GM23248 (cell line): ENCODE measurements around the gene NBEAL2. TPM values are rescaled to one million over a fixed set of nuclear protein-coding genes. Genes with fewer than 3 reads are reported as not detected.

Experiments
- DNase-seq: peaks from one replicate; pipeline ENCODE4 v3.0.0-alpha.2; 2015
- H2AFZ ChIP-seq: fragments of 200-600 bp; sonication (generic); 2 replicates; pipeline ENCODE4 v1.6.1; 2016; ENCODE audit warnings: antibody characterized with exemption
- H3F3A ChIP-seq: fragments of 200-600 bp; sonication (generic); 2 replicates; pipeline ENCODE4 v1.6.1; 2016; ENCODE audit warnings: mild to moderate bottlenecking, antibody characterized with exemption, mixed run types; ENCODE audit not compliant: insufficient read depth
- H3K27ac ChIP-seq: fragments of 200-600 bp; sonication (generic); 2 replicates; pipeline ENCODE4 v1.5.1; 2016; ENCODE audit warnings: mild to moderate bottlenecking
- H3K27me3 ChIP-seq: fragments of 200-600 bp; sonication (generic); replicated peaks from 2 replicates; pipeline ENCODE4 v1.6.1; 2016; ENCODE audit warnings: mild to moderate bottlenecking; ENCODE audit not compliant: insufficient read depth
- H3K36me3 ChIP-seq: fragments of 200-600 bp; sonication (generic); 2 replicates; pipeline ENCODE4 v1.6.1; 2016; ENCODE audit warnings: low read depth, mild to moderate bottlenecking
- H3K4me1 ChIP-seq: fragments of 200-600 bp; sonication (generic); 2 replicates; pipeline ENCODE4 v1.6.1; 2016; ENCODE audit warnings: mild to moderate bottlenecking; ENCODE audit not compliant: insufficient read depth
- H3K4me2 ChIP-seq: fragments of 200-600 bp; sonication (generic); one replicate; pipeline ENCODE4 v1.6.1; 2016; ENCODE audit warnings: mild to moderate bottlenecking; ENCODE audit not compliant: unreplicated experiment
- H3K4me3 ChIP-seq: fragments of 200-600 bp; sonication (generic); 2 replicates; pipeline ENCODE4 v1.5.1; 2016; ENCODE audit warnings: mild to moderate bottlenecking
- H3K79me2 ChIP-seq: fragments of 200-600 bp; sonication (generic); 2 replicates; pipeline ENCODE4 v1.6.1; 2016; ENCODE audit warnings: mild to moderate bottlenecking; ENCODE audit not compliant: insufficient read depth
- H3K9ac ChIP-seq: fragments of 200-600 bp; sonication (generic); 2 replicates; pipeline ENCODE4 v1.6.1; 2016; ENCODE audit warnings: mild to moderate bottlenecking
- H3K9me2 ChIP-seq: fragments of 200-600 bp; sonication (generic); 2 replicates; pipeline ENCODE4 v1.6.1; 2016; ENCODE audit warnings: mixed run types, mild to moderate bottlenecking, moderate library complexity; ENCODE audit not compliant: insufficient read depth
- H3K9me3 ChIP-seq: fragments of 200-600 bp; sonication (generic); one replicate; pipeline ENCODE4 v1.6.1; 2017; ENCODE audit warnings: low read depth
- H4K20me1 ChIP-seq: fragments of 200-600 bp; sonication (generic); 2 replicates; pipeline ENCODE4 v1.6.0; 2016; ENCODE audit not compliant: insufficient read depth
- EZH2 ChIP-seq: fragments of 200-600 bp; sonication (generic); IDR thresholded peaks from 2 replicates; pipeline ENCODE4 v1.6.1; 2018; ENCODE audit warnings: antibody characterized with exemption, mild to moderate bottlenecking; ENCODE audit not compliant: insufficient read depth, poor library complexity, severe bottlenecking
- EZH2phosphoT487 ChIP-seq: fragments of 200-600 bp; sonication (generic); IDR thresholded peaks from 2 replicates; pipeline ENCODE4 v1.6.1; 2018; ENCODE audit warnings: antibody characterized with exemption, moderate library complexity, mild to moderate bottlenecking, low read depth; ENCODE audit not compliant: insufficient read depth
- WGBS, 2 experiments: methylation state at CpG; one replicate each; pipeline ENCODE4 v1.1.6; 2015 to 2017; ENCODE audit warnings: low lambda C conversion rate in 2 of 2, low coverage in 1 of 2; ENCODE audit errors: missing lambda C conversion rate in 2 of 2; 5-methylcytosine and 5-hydroxymethylcytosine counted together
- in situ Hi-C: fragments of 300-500 bp; cut with MboI; formaldehyde crosslinking; loops from 2 replicates; pipeline ENCODE4 v1.15.0; 2020
- polyA plus RNA-seq: library from polyadenylated mRNA; unstranded; fragments of >200 nt; fragmentation: Nextera tagmentation; extraction: Ambion mirVana; gene quantifications from 2 replicates; pipeline ENCODE4 v1.2.1, GENCODE V29; 2016
- total RNA-seq: library from RNA; depleted of rRNA; stranded (reverse); fragments of >200 nt; shearing (Covaris generic); gene quantifications from 2 replicates; pipeline ENCODE4 v1.2.3, GENCODE V29; 2014

Gene NBEAL2
- total and polyA plus RNA-seq, 2 experiments from 2014 or later: 0.94 to 2.8 TPM

DNA sequence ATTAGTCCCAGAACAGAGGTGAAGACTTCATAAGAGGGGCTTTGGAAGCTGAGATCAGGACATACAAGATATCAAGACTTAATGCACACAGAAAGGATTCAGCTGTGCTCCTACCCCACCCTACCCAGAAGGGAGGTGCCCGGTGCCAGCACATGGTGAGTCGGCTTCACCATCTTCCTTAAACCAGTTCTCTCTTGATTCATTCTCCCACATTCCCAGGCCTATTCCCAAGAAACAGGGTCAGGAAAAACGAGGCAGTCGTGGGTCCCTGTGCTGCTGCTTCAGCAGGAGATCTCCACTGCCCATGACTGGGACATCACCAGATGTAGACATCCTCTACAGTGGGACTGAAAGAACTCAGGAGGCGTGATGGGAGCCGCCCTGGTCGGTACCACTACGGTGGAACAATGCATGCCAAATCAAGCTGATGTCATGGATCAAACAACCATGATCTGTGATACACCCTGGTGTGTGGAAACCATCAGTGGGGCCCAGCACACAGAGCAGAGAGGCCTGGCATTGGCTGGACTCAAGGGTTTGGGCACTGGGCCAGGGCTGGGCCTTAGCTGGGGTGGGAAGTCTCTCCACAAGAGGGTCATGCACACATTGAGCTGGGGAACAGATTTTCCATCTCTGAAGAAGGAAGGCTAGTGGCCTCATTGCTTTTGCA, 44.8 kb upstream of the NBEAL2 start:
- H3K79me2 ChIP-seq: peaks cover 84% of the 10 kb centered on the region
- 0 out of 2 replicates have a peak, but pooled peaks cover 3% of the 10 kb centered on the region for H4K20me1 ChIP-seq
- peak overlapping the region; percentile 98 for H3K27ac ChIP-seq

DNA sequence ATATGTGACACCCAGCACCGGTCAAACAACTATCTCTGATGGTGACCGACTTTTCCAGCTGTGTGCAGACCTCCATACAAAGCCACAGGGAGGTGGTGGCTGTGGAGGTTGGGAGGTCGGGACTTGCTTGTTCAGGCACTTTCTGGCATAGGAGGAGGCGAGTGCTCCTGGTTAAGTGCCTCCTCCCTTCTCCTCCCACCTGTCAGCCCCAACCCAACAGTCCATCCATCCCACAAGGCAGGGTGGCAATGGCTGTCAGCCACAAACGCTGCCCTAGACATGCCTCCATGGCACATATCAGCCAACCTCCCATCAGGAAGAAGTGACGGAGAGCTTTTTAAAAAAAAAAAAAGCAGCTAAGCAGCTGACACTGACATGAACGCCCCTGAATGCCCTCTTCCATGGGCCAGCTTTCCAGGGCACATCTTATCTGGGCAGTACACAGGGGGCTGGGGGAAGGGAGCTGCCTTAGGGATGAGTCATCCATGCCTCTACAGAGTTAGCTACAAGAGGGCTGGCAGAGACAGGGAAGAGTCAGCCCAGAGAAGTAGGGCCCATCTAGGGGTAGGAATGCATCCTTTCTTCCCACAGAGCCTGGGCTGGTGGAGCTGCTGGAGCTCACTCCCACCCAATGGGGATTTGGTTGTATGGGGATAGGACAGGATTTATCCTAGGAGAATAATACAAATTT, 44.2 kb upstream of the NBEAL2 start:
- DNase-seq: peak; percentile 98
- Histone ChIP-seq H3K36me3 (no peaks in the 10 kb centered on the region), H4K20me1 (0 out of 2 replicates have a peak, but pooled peaks cover 3% of the 10 kb centered on the region), H3K9me3 (no peaks in the 10 kb centered on the region), H3K4me1 (peaks cover 57% of the 10 kb centered on the region), H3F3A (peaks cover 33% of the 10 kb centered on the region), H3K9ac (peak overlapping the region; percentile 75), H3K27ac (peak overlapping the region; percentile 98), H3K79me2 (peaks cover 86% of the 10 kb centered on the region), H3K9me2 (no peaks in the 10 kb centered on the region), H3K27me3 (no peaks in the 10 kb centered on the region), H2AFZ (no peak overlapping the region), H3K4me3 (0 out of 2 replicates have a peak overlapping the region, but pooled peaks have one; percentile 20), H3K4me2 (peak overlapping the region; percentile 71)
- in situ Hi-C loops: no loop called here
- 45 to 46% methylated on average over 6 to 7 of the region's 7 CpGs for WGBS, 2 experiments
- TF ChIP-seq EZH2phosphoT487: no peak
- no peak for TF ChIP-seq EZH2

More for the DNA sequence above, 44.8 kb upstream of the NBEAL2 start:
- no peaks in the 10 kb centered on the region for H3K9me2 ChIP-seq
- no peak for TF ChIP-seq EZH2phosphoT487
- TF ChIP-seq EZH2: no peak
- no peaks in the 10 kb centered on the region for H3K36me3 ChIP-seq
- H3F3A ChIP-seq: peaks cover 33% of the 10 kb centered on the region
- peak overlapping the region; percentile 71 for H3K4me2 ChIP-seq
- 28 to 36% methylated on average over 8 of the region's 8 CpGs for WGBS, 2 experiments
- peak; percentile 86 for DNase-seq
- H2AFZ ChIP-seq: no peak overlapping the region
- peak overlapping the region; percentile 21; the same call in 1 of the 2 replicates for H3K4me3 ChIP-seq
- no peaks in the 10 kb centered on the region for H3K9me3 ChIP-seq
- H3K9ac ChIP-seq: peak overlapping the region; percentile 75
- no peaks in the 10 kb centered on the region for H3K27me3 ChIP-seq
- H3K4me1 ChIP-seq: peaks cover 58% of the 10 kb centered on the region
- in situ Hi-C loops: no loop called here

DNA sequence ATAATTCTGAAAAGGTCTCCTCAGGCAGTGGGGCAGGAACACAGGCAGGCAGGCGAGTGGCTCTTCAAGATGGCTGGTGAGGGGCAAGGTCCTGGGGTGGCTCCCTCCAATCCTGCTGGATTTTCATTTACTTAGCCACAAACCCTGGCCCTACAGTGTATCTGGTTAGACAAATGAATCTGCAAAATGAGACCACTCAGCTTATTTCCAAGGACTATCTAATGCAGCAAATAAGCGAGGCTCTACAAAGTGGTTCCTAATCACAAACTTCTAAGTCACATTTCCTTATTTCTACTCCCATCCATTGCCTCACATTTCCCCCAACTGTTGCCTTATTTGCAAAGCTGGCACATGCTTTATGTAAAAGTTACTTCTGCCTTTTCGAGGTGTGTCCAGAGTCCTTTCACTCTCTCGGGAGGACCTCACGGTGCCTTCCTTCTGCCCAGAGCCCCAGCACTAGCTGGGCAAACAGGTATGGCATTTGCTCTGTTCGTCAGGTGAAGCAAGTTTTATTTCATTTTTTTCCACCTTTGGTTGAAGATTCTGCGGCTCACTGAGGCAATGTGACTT, 43.4 kb upstream of the NBEAL2 start:
- H3K36me3 ChIP-seq: no peaks in the 10 kb centered on the region
- WGBS, 2 experiments: 83 to 85% methylated on average over 7 of the region's 7 CpGs
- peak overlapping the region; percentile 38 for H3K9ac ChIP-seq
- H3K9me2 ChIP-seq: no peaks in the 10 kb centered on the region
- no peaks in the 10 kb centered on the region for H3K9me3 ChIP-seq
- H2AFZ ChIP-seq: no peak overlapping the region
- 0 out of 2 replicates have a peak, but pooled peaks cover 3% of the 10 kb centered on the region for H4K20me1 ChIP-seq
- no peaks in the 10 kb centered on the region for H3K27me3 ChIP-seq
- in situ Hi-C loops: no loop called here
- H3F3A ChIP-seq: peaks cover 32% of the 10 kb centered on the region
- H3K4me3 ChIP-seq: no peak overlapping the region
- peaks cover 49% of the 10 kb centered on the region for H3K4me1 ChIP-seq
- peak overlapping the region; percentile 30 for H3K4me2 ChIP-seq
- peaks cover 86% of the 10 kb centered on the region for H3K79me2 ChIP-seq
- peak overlapping the region; percentile 98 for H3K27ac ChIP-seq
- DNase-seq: no peak
- TF ChIP-seq EZH2: no peak
- TF ChIP-seq EZH2phosphoT487: no peak

DNA sequence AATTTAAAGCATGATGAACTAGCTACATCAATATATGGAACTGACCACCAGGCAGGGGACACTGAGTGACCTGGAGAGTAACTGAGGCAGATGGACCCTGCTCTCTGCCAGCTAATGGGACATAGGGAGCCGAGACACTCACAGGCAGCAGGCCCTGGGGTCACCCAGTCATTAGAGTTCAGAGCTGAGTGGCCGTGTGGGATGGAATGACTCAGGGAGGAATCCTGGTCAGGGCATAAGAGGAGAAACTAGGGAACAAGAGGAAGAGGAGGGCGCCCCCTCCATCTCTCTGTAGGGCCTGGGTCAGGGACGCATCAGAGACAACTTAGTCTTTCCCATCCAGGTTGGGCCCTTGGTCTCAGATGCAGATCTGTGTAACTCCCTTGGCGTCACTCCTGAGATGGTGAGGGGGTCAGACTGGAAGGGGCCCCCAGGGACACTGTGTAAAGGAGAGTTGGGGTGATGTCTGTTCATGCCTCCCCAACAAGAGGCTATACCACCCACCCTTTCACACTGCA, 42.7 kb upstream of the NBEAL2 start:
- Histone ChIP-seq H3F3A (peaks cover 30% of the 10 kb centered on the region), H4K20me1 (0 out of 2 replicates have a peak, but pooled peaks cover 3% of the 10 kb centered on the region), H3K4me2 (peak overlapping the region; percentile 30), H3K4me3 (no peak overlapping the region), H3K79me2 (peaks cover 83% of the 10 kb centered on the region), H3K4me1 (peaks cover 42% of the 10 kb centered on the region), H3K9me3 (no peaks in the 10 kb centered on the region), H2AFZ (no peak overlapping the region), H3K27ac (peak overlapping the region; percentile 98), H3K9ac (peak overlapping the region; percentile 38), H3K27me3 (no peaks in the 10 kb centered on the region), H3K9me2 (no peaks in the 10 kb centered on the region), H3K36me3 (no peaks in the 10 kb centered on the region)
- WGBS, 2 experiments: 50% methylated on average over 5 of the region's 5 CpGs
- TF ChIP-seq EZH2phosphoT487 (no peak), EZH2 (no peak)
- in situ Hi-C loops: no loop called here
- DNase-seq: peak; percentile 78
